ENCODE data around the gene HMG20A. TPM values are rescaled to one million over a fixed set of nuclear protein-coding genes. Genes with fewer than 3 reads are reported as not detected.

The HMG20A gene
- total and polyA plus RNA-seq, 9 of the 15 experiments (the other 6 are each of a cell fraction or from before 2014, with no cell fraction given), result 25.0 to 68.1 (median 38.9) TPM

DNA sequence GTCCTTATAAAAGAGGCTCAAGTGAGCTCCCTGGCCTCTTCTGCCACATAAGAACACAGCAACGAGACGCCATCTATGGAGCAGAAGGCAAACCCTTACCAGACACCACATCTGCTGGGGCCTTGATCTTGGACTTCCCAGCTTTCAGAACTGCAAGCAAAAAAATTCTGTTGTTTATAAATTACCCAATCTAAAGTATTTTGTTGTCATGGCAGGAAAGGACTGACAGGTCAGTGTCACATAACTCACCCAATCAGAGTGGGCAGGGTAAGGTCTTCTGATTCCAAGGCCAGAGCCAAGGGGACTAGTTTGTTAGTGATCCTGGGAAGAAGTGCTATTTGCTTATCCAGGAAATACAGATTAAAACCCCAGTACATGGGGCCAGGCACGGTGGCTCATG, 98.9 kb downstream of the HMG20A start:
- intact Hi-C loops (cut with micrococcal nuclease) (no loop called here), in situ Hi-C loops (cut with MboI) (no loop called here)
- WGBS (ENCODE audit: insufficient coverage, low coverage, missing lambda C conversion rate), result 2% methylated on average over 3 of the region's 3 CpGs
- FAIRE-seq, result no peak
- ChIA-PET CTCF (ENCODE audit: low intra/inter-chr PET ratio) (no interaction called here), POLR2A (interaction anchor here (0.9 to 1.6 kb wide), 2 partner anchors 13 to 24 kb away, joined by 3 to 4 read pairs; no protein-coding TSS in a partner anchor)
- Histone ChIP-seq H3K4me3 (no peak overlapping the region), H3K9me1 (ENCODE audit: control insufficient read depth, insufficient read depth, low read length) (no peaks in the 10 kb centered on the region), H3K4me1 (replicated peaks in 1 of 2; ENCODE audit: control insufficient read depth in 2 of 2, insufficient read depth in 2 of 2, low read length in 2 of 2) (0 out of 5 replicates have a peak, but pooled peaks cover 0 to 3% of the 10 kb centered on the region in 2 experiments), H3K27me3 (ENCODE audit: control insufficient read depth in 2 of 2, insufficient read depth in 2 of 2, low read length in 2 of 2) (peaks cover 17 to 44% of the 10 kb centered on the region in 2 experiments; a peak in 3 of 5 replicates), H3K79me2 (ENCODE audit: control insufficient read depth, insufficient read depth, low read length) (no peaks in the 10 kb centered on the region), H3K4me2 (ENCODE audit: insufficient read depth, low read length) (no peak overlapping the region), H2AFZ (ENCODE audit: low read depth, low read length) (no peak overlapping the region), H3K9ac (ENCODE audit: insufficient read depth in 1 of 2, low read depth in 2 of 2, low read length in 2 of 2) (no peak overlapping the region), H3K36me3 (ENCODE audit: control insufficient read depth, insufficient read depth, low read length) (no peaks in the 10 kb centered on the region), H3K9me3 (replicated peaks; ENCODE audit: control insufficient read depth, insufficient read depth, low read depth, low read length) (no peaks in the 10 kb centered on the region), H3K27ac (ENCODE audit: extremely low read depth, low read depth, low read length) (no peak overlapping the region), H4K20me1 (replicated peaks; ENCODE audit: control insufficient read depth, insufficient read depth, low read length) (no peaks in the 10 kb centered on the region; the same call in 1 of the 2 replicates)
- no peak for DNase-seq (ENCODE audit: extremely low read depth in 1 of 4, low spot score in 3 of 4)
- no TSS peak for BruUV-seq (replicated peaks)
- no peak for ATAC-seq
- TF ChIP-seq SNIP1 (IDR thresholded peaks at IDR 0.05; ENCODE audit: low read depth), result no peak
- TF ChIP-seq, protein P1, sequence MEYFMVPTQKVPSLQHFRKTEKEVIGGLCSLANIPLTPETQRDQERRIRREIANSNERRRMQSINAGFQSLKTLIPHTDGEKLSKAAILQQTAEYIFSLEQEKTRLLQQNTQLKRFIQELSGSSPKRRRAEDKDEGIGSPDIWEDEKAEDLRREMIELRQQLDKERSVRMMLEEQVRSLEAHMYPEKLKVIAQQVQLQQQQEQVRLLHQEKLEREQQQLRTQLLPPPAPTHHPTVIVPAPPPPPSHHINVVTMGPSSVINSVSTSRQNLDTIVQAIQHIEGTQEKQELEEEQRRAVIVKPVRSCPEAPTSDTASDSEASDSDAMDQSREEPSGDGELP (CRISPR knock-in tag; IDR thresholded peaks at IDR 0.05; ENCODE audit: borderline replicate concordance), result no peak
- no peak for TF ChIP-seq BACH1 (tag; IDR thresholded peaks at IDR 0.05)
- TF ChIP-seq CBX3 (IDR thresholded peaks at IDR 0.05; ENCODE audit: borderline replicate concordance in 1 of 2, low read length in 2 of 2), result no peak
- no peak for TF ChIP-seq ZNF174 (CRISPR knock-in tag; IDR thresholded peaks at IDR 0.05)
- TF ChIP-seq YBX1 (IDR thresholded peaks at IDR 0.05), result no peak
- TF ChIP-seq, protein P2, sequence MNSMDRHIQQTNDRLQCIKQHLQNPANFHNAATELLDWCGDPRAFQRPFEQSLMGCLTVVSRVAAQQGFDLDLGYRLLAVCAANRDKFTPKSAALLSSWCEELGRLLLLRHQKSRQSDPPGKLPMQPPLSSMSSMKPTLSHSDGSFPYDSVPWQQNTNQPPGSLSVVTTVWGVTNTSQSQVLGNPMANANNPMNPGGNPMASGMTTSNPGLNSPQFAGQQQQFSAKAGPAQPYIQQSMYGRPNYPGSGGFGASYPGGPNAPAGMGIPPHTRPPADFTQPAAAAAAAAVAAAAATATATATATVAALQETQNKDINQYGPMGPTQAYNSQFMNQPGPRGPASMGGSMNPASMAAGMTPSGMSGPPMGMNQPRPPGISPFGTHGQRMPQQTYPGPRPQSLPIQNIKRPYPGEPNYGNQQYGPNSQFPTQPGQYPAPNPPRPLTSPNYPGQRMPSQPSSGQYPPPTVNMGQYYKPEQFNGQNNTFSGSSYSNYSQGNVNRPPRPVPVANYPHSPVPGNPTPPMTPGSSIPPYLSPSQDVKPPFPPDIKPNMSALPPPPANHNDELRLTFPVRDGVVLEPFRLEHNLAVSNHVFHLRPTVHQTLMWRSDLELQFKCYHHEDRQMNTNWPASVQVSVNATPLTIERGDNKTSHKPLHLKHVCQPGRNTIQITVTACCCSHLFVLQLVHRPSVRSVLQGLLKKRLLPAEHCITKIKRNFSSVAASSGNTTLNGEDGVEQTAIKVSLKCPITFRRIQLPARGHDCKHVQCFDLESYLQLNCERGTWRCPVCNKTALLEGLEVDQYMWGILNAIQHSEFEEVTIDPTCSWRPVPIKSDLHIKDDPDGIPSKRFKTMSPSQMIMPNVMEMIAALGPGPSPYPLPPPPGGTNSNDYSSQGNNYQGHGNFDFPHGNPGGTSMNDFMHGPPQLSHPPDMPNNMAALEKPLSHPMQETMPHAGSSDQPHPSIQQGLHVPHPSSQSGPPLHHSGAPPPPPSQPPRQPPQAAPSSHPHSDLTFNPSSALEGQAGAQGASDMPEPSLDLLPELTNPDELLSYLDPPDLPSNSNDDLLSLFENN (IDR thresholded peaks at IDR 0.05; ENCODE audit: low read depth in 2 of 2, low read length in 2 of 2), result no peak
- TF ChIP-seq, protein P3, sequence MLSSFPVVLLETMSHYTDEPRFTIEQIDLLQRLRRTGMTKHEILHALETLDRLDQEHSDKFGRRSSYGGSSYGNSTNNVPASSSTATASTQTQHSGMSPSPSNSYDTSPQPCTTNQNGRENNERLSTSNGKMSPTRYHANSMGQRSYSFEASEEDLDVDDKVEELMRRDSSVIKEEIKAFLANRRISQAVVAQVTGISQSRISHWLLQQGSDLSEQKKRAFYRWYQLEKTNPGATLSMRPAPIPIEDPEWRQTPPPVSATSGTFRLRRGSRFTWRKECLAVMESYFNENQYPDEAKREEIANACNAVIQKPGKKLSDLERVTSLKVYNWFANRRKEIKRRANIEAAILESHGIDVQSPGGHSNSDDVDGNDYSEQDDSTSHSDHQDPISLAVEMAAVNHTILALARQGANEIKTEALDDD (IDR thresholded peaks at IDR 0.05), result no peak
- TF ChIP-seq ZNF263 (CRISPR knock-in tag; IDR thresholded peaks at IDR 0.05; ENCODE audit: borderline replicate concordance), result no peak
- TF ChIP-seq, protein P4, sequence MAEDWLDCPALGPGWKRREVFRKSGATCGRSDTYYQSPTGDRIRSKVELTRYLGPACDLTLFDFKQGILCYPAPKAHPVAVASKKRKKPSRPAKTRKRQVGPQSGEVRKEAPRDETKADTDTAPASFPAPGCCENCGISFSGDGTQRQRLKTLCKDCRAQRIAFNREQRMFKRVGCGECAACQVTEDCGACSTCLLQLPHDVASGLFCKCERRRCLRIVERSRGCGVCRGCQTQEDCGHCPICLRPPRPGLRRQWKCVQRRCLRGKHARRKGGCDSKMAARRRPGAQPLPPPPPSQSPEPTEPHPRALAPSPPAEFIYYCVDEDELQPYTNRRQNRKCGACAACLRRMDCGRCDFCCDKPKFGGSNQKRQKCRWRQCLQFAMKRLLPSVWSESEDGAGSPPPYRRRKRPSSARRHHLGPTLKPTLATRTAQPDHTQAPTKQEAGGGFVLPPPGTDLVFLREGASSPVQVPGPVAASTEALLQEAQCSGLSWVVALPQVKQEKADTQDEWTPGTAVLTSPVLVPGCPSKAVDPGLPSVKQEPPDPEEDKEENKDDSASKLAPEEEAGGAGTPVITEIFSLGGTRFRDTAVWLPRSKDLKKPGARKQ (CRISPR knock-in tag; IDR thresholded peaks at IDR 0.05), result no peak
- TF ChIP-seq SP1 (CRISPR knock-in tag; IDR thresholded peaks at IDR 0.05), result no peak
